B cell (primary cell): Measurements from ENCODE around the gene ARL4C.

ENCODE experiments used
- CTCF ChIP-seq: fragments of 200-600 bp; IDR thresholded peaks from one replicate; pipeline ENCODE4 v1.8.0; 2022; ENCODE audit warnings: antibody characterized with exemption, mild to moderate bottlenecking
- EZH2 ChIP-seq: IDR thresholded peaks from 2 replicates; pipeline ENCODE4 v1.6.1; 2012; ENCODE audit warnings: borderline replicate concordance, low read depth, mild to moderate bottlenecking, moderate library complexity, low read length; ENCODE audit not compliant: insufficient read depth, poor library complexity, severe bottlenecking

- no peak for TF ChIP-seq CTCF
- no peak for TF ChIP-seq EZH2
These were observed 24.7 kb upstream of the ARL4C start for GRCh38 chr2:234521536-234521935.
